HEK293 (cell line): Measurements from ENCODE around the gene HINT3.

Experiments
- BCL11A ChIP-seq: fragments of 450-650 bp; formaldehyde crosslinking; IDR thresholded peaks from 2 replicates; pipeline ENCODE4 v1.5.1; 2016; ENCODE audit warnings: low read depth, missing biosample characterization, missing genetic modification characterization
- SP3 ChIP-seq: fragments of 450-650 bp; formaldehyde crosslinking; IDR thresholded peaks from 2 replicates; pipeline ENCODE4 v1.5.1; 2016; ENCODE audit warnings: missing biosample characterization, missing genetic modification characterization
- ZBTB17 ChIP-seq: fragments of 450-650 bp; formaldehyde crosslinking; IDR thresholded peaks from 2 replicates; pipeline ENCODE4 v1.5.1; 2016; ENCODE audit warnings: missing biosample characterization, missing genetic modification characterization
- ZBTB8A ChIP-seq: fragments of 450-650 bp; formaldehyde crosslinking; IDR thresholded peaks from 2 replicates; pipeline ENCODE4 v1.5.1; 2016; ENCODE audit warnings: missing biosample characterization, missing genetic modification characterization
- ZEB2 ChIP-seq: fragments of 450-650 bp; formaldehyde crosslinking; IDR thresholded peaks from 2 replicates; pipeline ENCODE4 v1.5.1; 2016; ENCODE audit warnings: missing biosample characterization, missing genetic modification characterization
- ZFHX2 ChIP-seq: fragments of 450-650 bp; formaldehyde crosslinking; conservative IDR thresholded peaks from 2 replicates; pipeline ENCODE4 v1.5.1; 2016; ENCODE audit warnings: missing biosample characterization, missing genetic modification characterization
- ZNF132 ChIP-seq: fragments of 450-650 bp; formaldehyde crosslinking; IDR thresholded peaks from 2 replicates; pipeline ENCODE4 v1.5.1; 2017; ENCODE audit warnings: missing biosample characterization, missing genetic modification characterization, borderline replicate concordance
- ZNF138 ChIP-seq: fragments of 450-650 bp; formaldehyde crosslinking; IDR thresholded peaks from 2 replicates; pipeline ENCODE4 v1.5.1; 2016; ENCODE audit warnings: missing biosample characterization, missing genetic modification characterization, borderline replicate concordance
- ZNF157 ChIP-seq: fragments of 450-650 bp; formaldehyde crosslinking; IDR thresholded peaks from 2 replicates; pipeline ENCODE4 v1.5.1; 2016; ENCODE audit warnings: missing biosample characterization, missing genetic modification characterization
- ZNF223 ChIP-seq: fragments of 450-650 bp; formaldehyde crosslinking; IDR thresholded peaks from 2 replicates; pipeline ENCODE4 v1.5.1; 2016; ENCODE audit warnings: missing biosample characterization, missing genetic modification characterization
- ZNF248 ChIP-seq: fragments of 450-650 bp; formaldehyde crosslinking; IDR thresholded peaks from 2 replicates; pipeline ENCODE4 v1.5.1; 2017; ENCODE audit warnings: missing biosample characterization, missing genetic modification characterization
- ZNF266 ChIP-seq: fragments of 450-650 bp; formaldehyde crosslinking; IDR thresholded peaks from 2 replicates; pipeline ENCODE4 v1.5.1; 2016; ENCODE audit warnings: missing biosample characterization, missing genetic modification characterization, low read depth
- ZNF274 ChIP-seq, 2 experiments: fragments of 200-500 bp in 1 of 2; fragments of 450-650 bp in 1 of 2; sonication (Bioruptor generic) in 1 of 2; formaldehyde crosslinking in 1 of 2; IDR thresholded peaks; 2 replicates each; pipeline versions ENCODE4 v1.5.1 to v1.6.1; 2014 to 2016; ENCODE audit warnings: borderline replicate concordance in 1 of 2, inconsistent platforms in 1 of 2, low read length in 1 of 2, missing biosample characterization in 1 of 2, missing genetic modification characterization in 1 of 2
- ZNF426 ChIP-seq: fragments of 450-650 bp; formaldehyde crosslinking; IDR thresholded peaks from 2 replicates; pipeline ENCODE4 v1.5.1; 2017; ENCODE audit warnings: missing biosample characterization, missing genetic modification characterization, mild to moderate bottlenecking, inconsistent platforms, moderate library complexity
- ZNF529 ChIP-seq: fragments of 450-650 bp; formaldehyde crosslinking; IDR thresholded peaks from 2 replicates; pipeline ENCODE4 v1.5.1; 2017; ENCODE audit warnings: missing genetic modification characterization, missing biosample characterization; ENCODE audit not compliant: insufficient replicate concordance
- ZNF596 ChIP-seq: fragments of 450-650 bp; IDR thresholded peaks from 2 replicates; pipeline ENCODE4 v1.5.0; 2018; ENCODE audit warnings: missing biosample characterization, mild to moderate bottlenecking, missing genetic modification characterization, moderate library complexity
- ZNF629 ChIP-seq: fragments of 450-650 bp; formaldehyde crosslinking; IDR thresholded peaks from 2 replicates; pipeline ENCODE4 v1.5.1; 2017; ENCODE audit warnings: missing biosample characterization, missing genetic modification characterization
- ZNF677 ChIP-seq: fragments of 450-650 bp; IDR thresholded peaks from 2 replicates; pipeline ENCODE4 v1.5.0; 2018; ENCODE audit warnings: missing biosample characterization, mild to moderate bottlenecking, missing genetic modification characterization, moderate library complexity
- ZNF76 ChIP-seq: fragments of 450-650 bp; formaldehyde crosslinking; IDR thresholded peaks from 2 replicates; pipeline ENCODE4; 2016; ENCODE audit warnings: low read depth, missing biosample characterization, missing genetic modification characterization, borderline replicate concordance
- ZNF768 ChIP-seq: fragments of 450-650 bp; formaldehyde crosslinking; IDR thresholded peaks from 2 replicates; pipeline ENCODE4 v1.5.1; 2018; ENCODE audit warnings: missing biosample characterization, mild to moderate bottlenecking, missing genetic modification characterization
- ZNF843 ChIP-seq: fragments of 450-650 bp; formaldehyde crosslinking; IDR thresholded peaks from 2 replicates; pipeline ENCODE4 v1.5.1; 2016; ENCODE audit warnings: missing biosample characterization, missing genetic modification characterization
- ZXDB ChIP-seq: fragments of 450-650 bp; formaldehyde crosslinking; IDR thresholded peaks from 2 replicates; pipeline ENCODE4 v1.5.1; 2016; ENCODE audit warnings: missing biosample characterization, missing genetic modification characterization
- TF ChIP-seq, protein P1 (sequence below): fragments of 450-650 bp; formaldehyde crosslinking; IDR thresholded peaks from 2 replicates; pipeline ENCODE4 v1.5.1; 2017; ENCODE audit warnings: missing biosample characterization, missing genetic modification characterization
- TF ChIP-seq, protein P2 (sequence below): fragments of 450-650 bp; formaldehyde crosslinking; IDR thresholded peaks from 2 replicates; pipeline ENCODE4 v1.5.1; 2016; ENCODE audit warnings: missing biosample characterization, missing genetic modification characterization
- TF ChIP-seq, protein P3 (sequence below): fragments of 450-650 bp; formaldehyde crosslinking; IDR thresholded peaks from 2 replicates; pipeline ENCODE4 v1.5.1; 2016; ENCODE audit warnings: missing biosample characterization, missing genetic modification characterization
- TF ChIP-seq, protein P4 (sequence below): fragments of 450-650 bp; formaldehyde crosslinking; IDR thresholded peaks from 2 replicates; pipeline ENCODE4 v1.5.1; 2016; ENCODE audit warnings: missing biosample characterization, missing genetic modification characterization, low read depth
- TF ChIP-seq, protein P5 (sequence below): sonication (generic); formaldehyde crosslinking; IDR thresholded peaks from 2 replicates; pipeline ENCODE4 v1.8.1; 2022; ENCODE audit warnings: mild to moderate bottlenecking, moderate library complexity, missing genetic modification reagents
- TF ChIP-seq, protein P6 (sequence below): fragments of 450-650 bp; formaldehyde crosslinking; IDR thresholded peaks from 2 replicates; pipeline ENCODE4 v1.5.0; 2017; ENCODE audit warnings: missing biosample characterization, missing genetic modification characterization, borderline replicate concordance

The HINT3 gene

GRCh38 chr6:125974214-125974866, 17.8 kb downstream of the HINT3 start (continued):
- no peak for TF ChIP-seq ZNF138 (tag by site-specific recombination)
- TF ChIP-seq, protein P1, sequence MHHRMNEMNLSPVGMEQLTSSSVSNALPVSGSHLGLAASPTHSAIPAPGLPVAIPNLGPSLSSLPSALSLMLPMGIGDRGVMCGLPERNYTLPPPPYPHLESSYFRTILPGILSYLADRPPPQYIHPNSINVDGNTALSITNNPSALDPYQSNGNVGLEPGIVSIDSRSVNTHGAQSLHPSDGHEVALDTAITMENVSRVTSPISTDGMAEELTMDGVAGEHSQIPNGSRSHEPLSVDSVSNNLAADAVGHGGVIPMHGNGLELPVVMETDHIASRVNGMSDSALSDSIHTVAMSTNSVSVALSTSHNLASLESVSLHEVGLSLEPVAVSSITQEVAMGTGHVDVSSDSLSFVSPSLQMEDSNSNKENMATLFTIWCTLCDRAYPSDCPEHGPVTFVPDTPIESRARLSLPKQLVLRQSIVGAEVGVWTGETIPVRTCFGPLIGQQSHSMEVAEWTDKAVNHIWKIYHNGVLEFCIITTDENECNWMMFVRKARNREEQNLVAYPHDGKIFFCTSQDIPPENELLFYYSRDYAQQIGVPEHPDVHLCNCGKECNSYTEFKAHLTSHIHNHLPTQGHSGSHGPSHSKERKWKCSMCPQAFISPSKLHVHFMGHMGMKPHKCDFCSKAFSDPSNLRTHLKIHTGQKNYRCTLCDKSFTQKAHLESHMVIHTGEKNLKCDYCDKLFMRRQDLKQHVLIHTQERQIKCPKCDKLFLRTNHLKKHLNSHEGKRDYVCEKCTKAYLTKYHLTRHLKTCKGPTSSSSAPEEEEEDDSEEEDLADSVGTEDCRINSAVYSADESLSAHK, result no peak
- no peak for TF ChIP-seq ZNF76
- TF ChIP-seq SP3 (tag by site-specific recombination), result no peak
- TF ChIP-seq ZXDB (tag by site-specific recombination), result no peak
- TF ChIP-seq ZNF274 (IDR thresholded peaks at IDR 0.05; ENCODE audit: low read length), result no peak
- TF ChIP-seq ZNF274 (tag by site-specific recombination; IDR thresholded peaks at IDR 0.05; ENCODE audit: borderline replicate concordance), result no peak
- TF ChIP-seq ZEB2 (tag by site-specific recombination), result peak; percentile 56; the same call in 1 of the 2 replicates
- TF ChIP-seq ZNF223, result no peak
- TF ChIP-seq ZNF843 (tag by site-specific recombination), result no peak
- TF ChIP-seq ZNF248 (tag by site-specific recombination), result no peak
- TF ChIP-seq, protein P2, sequence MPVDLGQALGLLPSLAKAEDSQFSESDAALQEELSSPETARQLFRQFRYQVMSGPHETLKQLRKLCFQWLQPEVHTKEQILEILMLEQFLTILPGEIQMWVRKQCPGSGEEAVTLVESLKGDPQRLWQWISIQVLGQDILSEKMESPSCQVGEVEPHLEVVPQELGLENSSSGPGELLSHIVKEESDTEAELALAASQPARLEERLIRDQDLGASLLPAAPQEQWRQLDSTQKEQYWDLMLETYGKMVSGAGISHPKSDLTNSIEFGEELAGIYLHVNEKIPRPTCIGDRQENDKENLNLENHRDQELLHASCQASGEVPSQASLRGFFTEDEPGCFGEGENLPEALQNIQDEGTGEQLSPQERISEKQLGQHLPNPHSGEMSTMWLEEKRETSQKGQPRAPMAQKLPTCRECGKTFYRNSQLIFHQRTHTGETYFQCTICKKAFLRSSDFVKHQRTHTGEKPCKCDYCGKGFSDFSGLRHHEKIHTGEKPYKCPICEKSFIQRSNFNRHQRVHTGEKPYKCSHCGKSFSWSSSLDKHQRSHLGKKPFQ, result no peak
- no peak for TF ChIP-seq ZFHX2
- TF ChIP-seq, protein P3, sequence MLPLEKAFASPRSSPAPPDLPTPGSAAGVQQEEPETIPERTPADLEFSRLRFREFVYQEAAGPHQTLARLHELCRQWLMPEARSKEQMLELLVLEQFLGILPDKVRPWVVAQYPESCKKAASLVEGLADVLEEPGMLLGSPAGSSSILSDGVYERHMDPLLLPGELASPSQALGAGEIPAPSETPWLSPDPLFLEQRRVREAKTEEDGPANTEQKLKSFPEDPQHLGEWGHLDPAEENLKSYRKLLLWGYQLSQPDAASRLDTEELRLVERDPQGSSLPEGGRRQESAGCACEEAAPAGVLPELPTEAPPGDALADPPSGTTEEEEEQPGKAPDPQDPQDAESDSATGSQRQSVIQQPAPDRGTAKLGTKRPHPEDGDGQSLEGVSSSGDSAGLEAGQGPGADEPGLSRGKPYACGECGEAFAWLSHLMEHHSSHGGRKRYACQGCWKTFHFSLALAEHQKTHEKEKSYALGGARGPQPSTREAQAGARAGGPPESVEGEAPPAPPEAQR (tag by site-specific recombination), result no peak
- TF ChIP-seq ZNF768 (tag by site-specific recombination), result no peak
- TF ChIP-seq ZNF266, result no peak
- TF ChIP-seq, protein P4, sequence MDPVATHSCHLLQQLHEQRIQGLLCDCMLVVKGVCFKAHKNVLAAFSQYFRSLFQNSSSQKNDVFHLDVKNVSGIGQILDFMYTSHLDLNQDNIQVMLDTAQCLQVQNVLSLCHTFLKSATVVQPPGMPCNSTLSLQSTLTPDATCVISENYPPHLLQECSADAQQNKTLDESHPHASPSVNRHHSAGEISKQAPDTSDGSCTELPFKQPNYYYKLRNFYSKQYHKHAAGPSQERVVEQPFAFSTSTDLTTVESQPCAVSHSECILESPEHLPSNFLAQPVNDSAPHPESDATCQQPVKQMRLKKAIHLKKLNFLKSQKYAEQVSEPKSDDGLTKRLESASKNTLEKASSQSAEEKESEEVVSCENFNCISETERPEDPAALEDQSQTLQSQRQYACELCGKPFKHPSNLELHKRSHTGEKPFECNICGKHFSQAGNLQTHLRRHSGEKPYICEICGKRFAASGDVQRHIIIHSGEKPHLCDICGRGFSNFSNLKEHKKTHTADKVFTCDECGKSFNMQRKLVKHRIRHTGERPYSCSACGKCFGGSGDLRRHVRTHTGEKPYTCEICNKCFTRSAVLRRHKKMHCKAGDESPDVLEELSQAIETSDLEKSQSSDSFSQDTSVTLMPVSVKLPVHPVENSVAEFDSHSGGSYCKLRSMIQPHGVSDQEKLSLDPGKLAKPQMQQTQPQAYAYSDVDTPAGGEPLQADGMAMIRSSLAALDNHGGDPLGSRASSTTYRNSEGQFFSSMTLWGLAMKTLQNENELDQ (tag by site-specific recombination), result no peak
- no peak for TF ChIP-seq ZBTB17
- TF ChIP-seq, protein P5, sequence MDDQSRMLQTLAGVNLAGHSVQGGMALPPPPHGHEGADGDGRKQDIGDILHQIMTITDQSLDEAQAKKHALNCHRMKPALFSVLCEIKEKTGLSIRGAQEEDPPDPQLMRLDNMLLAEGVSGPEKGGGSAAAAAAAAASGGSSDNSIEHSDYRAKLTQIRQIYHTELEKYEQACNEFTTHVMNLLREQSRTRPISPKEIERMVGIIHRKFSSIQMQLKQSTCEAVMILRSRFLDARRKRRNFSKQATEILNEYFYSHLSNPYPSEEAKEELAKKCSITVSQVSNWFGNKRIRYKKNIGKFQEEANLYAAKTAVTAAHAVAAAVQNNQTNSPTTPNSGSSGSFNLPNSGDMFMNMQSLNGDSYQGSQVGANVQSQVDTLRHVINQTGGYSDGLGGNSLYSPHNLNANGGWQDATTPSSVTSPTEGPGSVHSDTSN (CRISPR knock-in tag), result no peak
- TF ChIP-seq ZNF426 (tag by site-specific recombination), result no peak
- TF ChIP-seq BCL11A (tag by site-specific recombination), result no peak
- TF ChIP-seq ZNF529 (tag by site-specific recombination), result no peak
- TF ChIP-seq, protein P6, sequence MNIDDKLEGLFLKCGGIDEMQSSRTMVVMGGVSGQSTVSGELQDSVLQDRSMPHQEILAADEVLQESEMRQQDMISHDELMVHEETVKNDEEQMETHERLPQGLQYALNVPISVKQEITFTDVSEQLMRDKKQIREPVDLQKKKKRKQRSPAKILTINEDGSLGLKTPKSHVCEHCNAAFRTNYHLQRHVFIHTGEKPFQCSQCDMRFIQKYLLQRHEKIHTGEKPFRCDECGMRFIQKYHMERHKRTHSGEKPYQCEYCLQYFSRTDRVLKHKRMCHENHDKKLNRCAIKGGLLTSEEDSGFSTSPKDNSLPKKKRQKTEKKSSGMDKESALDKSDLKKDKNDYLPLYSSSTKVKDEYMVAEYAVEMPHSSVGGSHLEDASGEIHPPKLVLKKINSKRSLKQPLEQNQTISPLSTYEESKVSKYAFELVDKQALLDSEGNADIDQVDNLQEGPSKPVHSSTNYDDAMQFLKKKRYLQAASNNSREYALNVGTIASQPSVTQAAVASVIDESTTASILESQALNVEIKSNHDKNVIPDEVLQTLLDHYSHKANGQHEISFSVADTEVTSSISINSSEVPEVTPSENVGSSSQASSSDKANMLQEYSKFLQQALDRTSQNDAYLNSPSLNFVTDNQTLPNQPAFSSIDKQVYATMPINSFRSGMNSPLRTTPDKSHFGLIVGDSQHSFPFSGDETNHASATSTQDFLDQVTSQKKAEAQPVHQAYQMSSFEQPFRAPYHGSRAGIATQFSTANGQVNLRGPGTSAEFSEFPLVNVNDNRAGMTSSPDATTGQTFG (tag by site-specific recombination), result no peak
- no peak for TF ChIP-seq ZNF677 (tag by site-specific recombination)
- TF ChIP-seq ZBTB8A (tag by site-specific recombination), result no peak
- TF ChIP-seq ZNF132, result no peak
- TF ChIP-seq ZNF596 (tag by site-specific recombination), result no peak
- peak; percentile 93 for TF ChIP-seq ZNF629 (tag by site-specific recombination)
- no peak for TF ChIP-seq ZNF157 (tag by site-specific recombination)
